Keratinocyte (primary cell): ENCODE data around the gene SHROOM3. TPM values are rescaled to one million over a fixed set of nuclear protein-coding genes. Genes with fewer than 3 reads are reported as not detected.

Experiments
- DNase-seq: peaks from one replicate; pipeline ENCODE4 v3.0.0-alpha.2; 2011; ENCODE audit warnings: low read depth, missing footprints, low spot score
- FAIRE-seq: peaks from 2 replicates; lab custom pipeline; 2011; peaks lifted over from hg19 to GRCh38; lab: Jason Lieb, UNC
- H2AFZ ChIP-seq: 2 replicates; pipeline ENCODE4 v1.6.0; 2012; ENCODE audit warnings: low read length, control low read depth, inconsistent platforms; ENCODE audit not compliant: control insufficient read depth
- H3K27ac ChIP-seq: 2 replicates; pipeline ENCODE4 v1.5.1; 2011; ENCODE audit warnings: low read length; ENCODE audit not compliant: control insufficient read depth, insufficient read depth
- H3K27me3 ChIP-seq: 3 replicates; pipeline ENCODE4 v1.6.0; 2011; ENCODE audit warnings: low read length; ENCODE audit not compliant: control insufficient read depth, insufficient read depth; ENCODE audit errors: extremely low read depth
- H3K36me3 ChIP-seq, 2 experiments: 2 replicates in 1 of 2; 3 replicates in 1 of 2; pipeline ENCODE4 v1.5.1; 2011; ENCODE audit warnings: low read length in 2 of 2, mild to moderate bottlenecking in 1 of 2; ENCODE audit not compliant: control insufficient read depth in 2 of 2, insufficient read depth in 2 of 2; ENCODE audit errors: extremely low read depth in 1 of 2
- H3K4me1 ChIP-seq: 3 replicates; pipeline ENCODE4 v1.5.1; 2011; ENCODE audit warnings: low read length; ENCODE audit not compliant: control insufficient read depth, insufficient read depth; ENCODE audit errors: extremely low read depth
- H3K4me2 ChIP-seq: 3 replicates; pipeline ENCODE4 v1.6.0; 2011; ENCODE audit warnings: low read depth, low read length; ENCODE audit not compliant: control insufficient read depth, insufficient read depth; ENCODE audit errors: extremely low read depth
- H3K4me3 ChIP-seq, 3 experiments: fragments of 200-600 bp in 1 of 3; sonication (generic) in 1 of 3; 2 replicates in 2 of 3; 3 replicates in 1 of 3; pipeline ENCODE4 v1.5.1; 2011 to 2016; ENCODE audit warnings: low read length in 3 of 3, mild to moderate bottlenecking in 3 of 3, control low read depth in 2 of 3, inconsistent platforms in 1 of 3, low read depth in 1 of 3, mixed read lengths in 1 of 3, mixed run types in 1 of 3, moderate library complexity in 1 of 3; ENCODE audit not compliant: control insufficient read depth in 2 of 3, insufficient read depth in 2 of 3; ENCODE audit errors: extremely low read depth in 1 of 3
- H3K79me2 ChIP-seq: 2 replicates; pipeline ENCODE4 v1.6.0; 2012; ENCODE audit warnings: low read length; ENCODE audit not compliant: control insufficient read depth, insufficient read depth
- H3K9ac ChIP-seq: 3 replicates; pipeline ENCODE4 v1.6.0; 2011; ENCODE audit warnings: low read length; ENCODE audit not compliant: control insufficient read depth, insufficient read depth; ENCODE audit errors: extremely low read depth
- H3K9me1 ChIP-seq: 3 replicates; pipeline ENCODE4 v1.6.0; 2011; ENCODE audit warnings: low read length; ENCODE audit not compliant: control insufficient read depth, insufficient read depth; ENCODE audit errors: extremely low read depth
- H3K9me3 ChIP-seq: 2 replicates; pipeline ENCODE4 v1.5.1; 2012; ENCODE audit warnings: low read depth, low read length; ENCODE audit not compliant: control insufficient read depth
- H4K20me1 ChIP-seq: 3 replicates; pipeline ENCODE4 v1.6.0; 2011; ENCODE audit warnings: low read length; ENCODE audit not compliant: control insufficient read depth, insufficient read depth; ENCODE audit errors: extremely low read depth
- EZH2 ChIP-seq: IDR thresholded peaks from one replicate; pipeline ENCODE4 v1.6.1; 2012; ENCODE audit warnings: inconsistent platforms, mild to moderate bottlenecking, low read length, moderate library complexity
- dilution Hi-C: fragments of 300-500 bp; cut with MboI; formaldehyde crosslinking; loops from one replicate; pipeline ENCODE4 v1.7.0; 2020; ENCODE audit warnings: low sequenced_read_pairs; ENCODE audit not compliant: extremely low pct_ligation_motif_present
- polyA plus RNA-seq, 5 experiments: library from polyadenylated mRNA; depleted of rRNA in 3 of 5; stranded (reverse) in 3 of 5; stranded (forward) in 1 of 5; unstranded in 1 of 5; fragments of >200 nt; gene quantifications; 1 replicate in 1 of 5; 2 replicates in 3 of 5; 3 replicates in 1 of 5; pipeline versions ENCODE4 v1.2.1 to v1.2.3, GENCODE V29; 2011 to 2012; ENCODE audit warnings: missing spikeins in 2 of 5, low read depth in 1 of 5, low replicate concordance in 1 of 5
- TF ChIP-seq, protein P1 (sequence below), 3 experiments: IDR thresholded peaks in 1 of 3; conservative IDR thresholded peaks in 1 of 3; optimal IDR thresholded peaks in 1 of 3; 2 replicates in 2 of 3; 3 replicates in 1 of 3; pipeline versions ENCODE3 to v1.5.1; 2011; ENCODE audit warnings: low read length in 3 of 3, mild to moderate bottlenecking in 3 of 3, moderate library complexity in 2 of 3, control low read depth in 1 of 3, inconsistent platforms in 1 of 3; ENCODE audit not compliant: insufficient read depth in 2 of 3; ENCODE audit errors: extremely low read depth in 1 of 3

SHROOM3 gene
- polyA plus RNA-seq, 1 donor (not counting 4 experiments of a cell fraction or from before 2014, with no cell fraction given): 4.9 TPM

- H4K20me1 ChIP-seq: no peaks in the 10 kb centered on the region
- H3K4me3 ChIP-seq: no peak overlapping the region
- peaks cover 11% of the 10 kb centered on the region for H3K79me2 ChIP-seq
- DNase-seq (no peak), FAIRE-seq (no peak)
- peaks cover 0 to 2% of the 10 kb centered on the region in 2 experiments for H3K36me3 ChIP-seq
- peaks cover 2% of the 10 kb centered on the region for H3K4me1 ChIP-seq
- H3K4me2 ChIP-seq: no peak overlapping the region
- H3K9me1 ChIP-seq: no peaks in the 10 kb centered on the region
- H3K27me3 ChIP-seq: no peaks in the 10 kb centered on the region
- H2AFZ ChIP-seq: no peak overlapping the region
- no peak for TF ChIP-seq EZH2
- TF ChIP-seq, protein P1, sequence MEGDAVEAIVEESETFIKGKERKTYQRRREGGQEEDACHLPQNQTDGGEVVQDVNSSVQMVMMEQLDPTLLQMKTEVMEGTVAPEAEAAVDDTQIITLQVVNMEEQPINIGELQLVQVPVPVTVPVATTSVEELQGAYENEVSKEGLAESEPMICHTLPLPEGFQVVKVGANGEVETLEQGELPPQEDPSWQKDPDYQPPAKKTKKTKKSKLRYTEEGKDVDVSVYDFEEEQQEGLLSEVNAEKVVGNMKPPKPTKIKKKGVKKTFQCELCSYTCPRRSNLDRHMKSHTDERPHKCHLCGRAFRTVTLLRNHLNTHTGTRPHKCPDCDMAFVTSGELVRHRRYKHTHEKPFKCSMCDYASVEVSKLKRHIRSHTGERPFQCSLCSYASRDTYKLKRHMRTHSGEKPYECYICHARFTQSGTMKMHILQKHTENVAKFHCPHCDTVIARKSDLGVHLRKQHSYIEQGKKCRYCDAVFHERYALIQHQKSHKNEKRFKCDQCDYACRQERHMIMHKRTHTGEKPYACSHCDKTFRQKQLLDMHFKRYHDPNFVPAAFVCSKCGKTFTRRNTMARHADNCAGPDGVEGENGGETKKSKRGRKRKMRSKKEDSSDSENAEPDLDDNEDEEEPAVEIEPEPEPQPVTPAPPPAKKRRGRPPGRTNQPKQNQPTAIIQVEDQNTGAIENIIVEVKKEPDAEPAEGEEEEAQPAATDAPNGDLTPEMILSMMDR (optimal IDR thresholded peaks at IDR 0.05 in 1 of 3, IDR thresholded peaks at IDR 0.05 in 1 of 3, conservative IDR thresholded peaks at IDR 0.05 in 1 of 3; ENCODE audit: extremely low read depth in 1 of 3, insufficient read depth in 2 of 3, low read length in 3 of 3): no peak
- no peak overlapping the region for H3K27ac ChIP-seq
- dilution Hi-C loops: no loop called here
- H3K9me3 ChIP-seq: no peaks in the 10 kb centered on the region
- H3K9ac ChIP-seq: no peak overlapping the region
Observed at GRCh38 chr4:76716658-76717057, 281.6 kb downstream of the SHROOM3 start.

DNA sequence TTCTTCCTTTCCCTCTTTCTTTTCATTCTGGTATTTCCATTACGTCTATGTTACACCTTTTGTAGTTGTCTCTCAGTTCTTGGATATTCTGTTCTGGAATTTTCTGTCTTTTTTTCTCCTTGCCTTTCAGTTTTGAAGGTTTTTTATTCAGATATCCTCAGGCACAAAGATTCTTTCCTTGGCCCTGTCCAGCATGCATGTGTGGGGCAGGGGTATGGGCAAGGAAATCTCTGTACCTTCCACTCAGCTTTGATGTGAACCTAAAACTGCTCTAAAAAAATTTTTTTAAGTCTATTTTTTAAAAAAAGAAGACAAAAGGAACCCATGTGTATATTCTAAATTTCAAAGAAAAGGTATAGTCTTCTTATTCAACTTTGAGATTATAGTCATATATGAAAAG lies 282.4 kb downstream of the SHROOM3 start:
- peaks cover 12% of the 10 kb centered on the region for H3K79me2 ChIP-seq
- H3K9ac ChIP-seq: no peak overlapping the region
- H3K27ac ChIP-seq: no peak overlapping the region
- no peak overlapping the region for H3K4me2 ChIP-seq
- FAIRE-seq (no peak), DNase-seq (no peak)
- H3K4me1 ChIP-seq: peaks cover 2% of the 10 kb centered on the region
- no peaks in the 10 kb centered on the region for H3K9me1 ChIP-seq
- H3K36me3 ChIP-seq: peaks cover 0 to 2% of the 10 kb centered on the region in 2 experiments
- dilution Hi-C loops: no loop called here
- no peaks in the 10 kb centered on the region for H3K27me3 ChIP-seq
- TF ChIP-seq, protein P1 (optimal IDR thresholded peaks at IDR 0.05 in 1 of 3, IDR thresholded peaks at IDR 0.05 in 1 of 3, conservative IDR thresholded peaks at IDR 0.05 in 1 of 3; ENCODE audit: extremely low read depth in 1 of 3, insufficient read depth in 2 of 3, low read length in 3 of 3): no peak
- no peak for TF ChIP-seq EZH2
- H3K4me3 ChIP-seq: no peak overlapping the region
- H3K9me3 ChIP-seq: no peaks in the 10 kb centered on the region
- H4K20me1 ChIP-seq: no peaks in the 10 kb centered on the region
- no peak overlapping the region for H2AFZ ChIP-seq
